Brain microvascular endothelial cell (primary cell): Measurements from ENCODE around the gene ACVR2B.
A peak's percentile ranks its signal among the peaks of the same experiment; 100 is the strongest.

Experiments used
- DNase-seq: peaks from one replicate; pipeline ENCODE4 v3.0.0-alpha.2; 2020
- H3K27ac ChIP-seq: fragments of 250-450 bp; sonication (Bioruptor Pico); 2 replicates; pipeline ENCODE4 v1.5.1; 2020; ENCODE audit warnings: mild to moderate bottlenecking, moderate library complexity
- H3K27me3 ChIP-seq: fragments of 250-450 bp; sonication (Bioruptor Pico); replicated peaks from 2 replicates; pipeline ENCODE4 v1.5.1; 2020; ENCODE audit warnings: mild to moderate bottlenecking
- H3K36me3 ChIP-seq: fragments of 250-450 bp; sonication (Bioruptor Pico); replicated peaks from 2 replicates; pipeline ENCODE4 v1.5.1; 2020; ENCODE audit warnings: mild to moderate bottlenecking
- H3K4me3 ChIP-seq: 2 replicates; pipeline ENCODE4 v1.5.1; 2011; ENCODE audit warnings: low read depth, mild to moderate bottlenecking, control low read depth, low read length, moderate library complexity
- CTCF ChIP-seq: IDR thresholded peaks from 2 replicates; pipeline ENCODE4 v1.5.1; 2011; ENCODE audit warnings: low read depth, mild to moderate bottlenecking, moderate library complexity, low read length, control low read depth, inconsistent platforms; ENCODE audit errors: missing control alignments
- in situ Hi-C: cut with HindIII; loops from 2 replicates; pipeline ENCODE4 v1.10.0; 2017; ENCODE audit warnings: low sequenced_read_pairs, low pct_ligation_motif_present

The ACVR2B gene

GRCh38 chr3:38526792-38527191 lies 73.1 kb downstream of the ACVR2B start:
- DNase-seq, result no peak
- Histone ChIP-seq H3K4me3 (no peak overlapping the region), H3K27me3 (no peaks in the 10 kb centered on the region), H3K36me3 (no peaks in the 10 kb centered on the region), H3K27ac (no peak overlapping the region)
- in situ Hi-C loops, result no loop called here
- no peak for TF ChIP-seq CTCF

- in situ Hi-C loops, result no loop called here
- no peak for DNase-seq
- no peak overlapping the region for H3K4me3 ChIP-seq
- H3K36me3 ChIP-seq, result no peaks in the 10 kb centered on the region
- H3K27me3 ChIP-seq, result no peaks in the 10 kb centered on the region
- TF ChIP-seq CTCF, result peak; percentile 11
- no peak overlapping the region for H3K27ac ChIP-seq
These were observed 74.8 kb downstream of the ACVR2B start for GRCh38 chr3:38528457-38528856.

GRCh38 chr3:38532529-38532928 lies 78.8 kb downstream of the ACVR2B start:
- no peak for TF ChIP-seq CTCF

GRCh38 chr3:38533285-38533976 lies 79.7 kb downstream of the ACVR2B start:
- Histone ChIP-seq H3K27me3 (no peaks in the 10 kb centered on the region), H3K4me3 (no peak overlapping the region), H3K27ac (no peak overlapping the region), H3K36me3 (no peaks in the 10 kb centered on the region)
- in situ Hi-C loops, result no loop called here
- no peak for DNase-seq
- no peak for TF ChIP-seq CTCF

More at GRCh38 chr3:38532529-38532928, 78.8 kb downstream of the ACVR2B start:
- no peak for DNase-seq
- Histone ChIP-seq H3K4me3 (no peak overlapping the region), H3K27me3 (no peaks in the 10 kb centered on the region), H3K27ac (no peak overlapping the region), H3K36me3 (no peaks in the 10 kb centered on the region)
- in situ Hi-C loops, result no loop called here

GRCh38 chr3:38534180-38534579 lies 80.5 kb downstream of the ACVR2B start:
- H3K4me3 ChIP-seq, result no peak overlapping the region
- H3K27me3 ChIP-seq, result no peaks in the 10 kb centered on the region
- H3K36me3 ChIP-seq, result no peaks in the 10 kb centered on the region
- H3K27ac ChIP-seq, result no peak overlapping the region
- in situ Hi-C loops, result no loop called here
- DNase-seq, result no peak
- no peak for TF ChIP-seq CTCF

- no peak overlapping the region for H3K4me3 ChIP-seq
- DNase-seq, result no peak
- in situ Hi-C loops, result no loop called here
- H3K27ac ChIP-seq, result no peak overlapping the region
- H3K36me3 ChIP-seq, result no peaks in the 10 kb centered on the region
- TF ChIP-seq CTCF, result no peak
- no peaks in the 10 kb centered on the region for H3K27me3 ChIP-seq
These were observed 80.9 kb downstream of the ACVR2B start for GRCh38 chr3:38534604-38535003.
